T-cell (primary cell): ENCODE measurements around the gene MYPOP. TPM values are rescaled to one million over a fixed set of nuclear protein-coding genes. Genes with fewer than 3 reads are reported as not detected.

Source experiments
- ATAC-seq, 4 experiments: fragments of 200-7000 bp in 3 of 4; fragments of 150-1000 bp in 1 of 4; cut with Tn5 transposase; replicated peaks in 1 of 4; 1 replicate in 3 of 4; 2 replicates in 1 of 4; pipeline ENCODE4 v1.10.0; 2021; ENCODE audit warnings: moderate library complexity in 3 of 4, mild to moderate bottlenecking in 2 of 4, moderate number of reproducible peaks in 1 of 4
- CTCF ChIA-PET, 2 donors: fragments of 300-600 bp; sonication (Branson Sonifier 250); formaldehyde crosslinking; loops; one replicate each; lab custom pipeline; 2022; ENCODE audit warnings: antibody characterized with exemption in 2 of 2; lab: Charles Lee
- POLR2A ChIA-PET, 2 donors: fragments of 300-600 bp; sonication (Branson Sonifier 250); formaldehyde crosslinking; loops; one replicate each; lab custom pipeline; 2022; ENCODE audit warnings: antibody characterized with exemption in 2 of 2; lab: Charles Lee
- DNase-seq, 35 experiments: peaks; one replicate each; pipeline versions ENCODE4 v3.0.0 to v3.0.0-alpha.2; 2013 to 2023
- H3K27ac ChIP-seq: one replicate; pipeline ENCODE4 v1.5.1; 2013; ENCODE audit warnings: low read length
- H3K27me3 ChIP-seq, 2 experiments: replicated peaks in 1 of 2; 1 replicate in 1 of 2; 2 replicates in 1 of 2; pipeline versions ENCODE4 v1.6.1 to v1.7.0; 2013; ENCODE audit warnings: low read length in 1 of 2, mixed read lengths in 1 of 2; ENCODE audit not compliant: control insufficient read depth in 2 of 2, insufficient read depth in 2 of 2; ENCODE audit errors: extremely low read depth in 1 of 2
- H3K36me3 ChIP-seq, 2 donors: 1 replicate in 1 of 2; 2 replicates in 1 of 2; pipeline versions ENCODE4 v1.6.1 to v1.7.0; 2013; ENCODE audit warnings: low read length in 1 of 2; ENCODE audit not compliant: control insufficient read depth in 2 of 2, insufficient read depth in 1 of 2; ENCODE audit errors: extremely low read depth in 1 of 2
- H3K4me1 ChIP-seq, 2 experiments: 1 replicate in 1 of 2; 2 replicates in 1 of 2; pipeline versions ENCODE4 v1.6.1 to v1.7.0; 2013; ENCODE audit warnings: low read length in 2 of 2, mixed read lengths in 1 of 2; ENCODE audit not compliant: insufficient read depth in 2 of 2, control insufficient read depth in 1 of 2; ENCODE audit errors: extremely low read depth in 1 of 2
- H3K4me3 ChIP-seq, 2 donors: 1 replicate in 1 of 2; 2 replicates in 1 of 2; pipeline versions ENCODE4 v1.5.1 to v1.7.0; 2013; ENCODE audit warnings: mild to moderate bottlenecking in 2 of 2, low read length in 1 of 2, moderate library complexity in 1 of 2; ENCODE audit not compliant: control insufficient read depth in 1 of 2; ENCODE audit errors: extremely low read depth in 1 of 2
- H3K9me3 ChIP-seq: 2 replicates; pipeline ENCODE4 v1.7.0; 2013
- H3K27ac Mint-ChIP-seq, 2 donors: one replicate each; pipeline ENCODE4 v1.8.0; 2020 to 2021; ENCODE audit warnings: mild to moderate bottlenecking in 2 of 2, mixed read lengths in 2 of 2
- H3K27me3 Mint-ChIP-seq, 2 donors: one replicate each; pipeline ENCODE4 v1.8.0; 2021 to 2022; ENCODE audit warnings: mixed read lengths in 2 of 2
- H3K36me3 Mint-ChIP-seq: one replicate; pipeline ENCODE4 v1.8.0; 2021; ENCODE audit warnings: mixed read lengths
- H3K4me1 Mint-ChIP-seq, 3 donors: one replicate each; pipeline ENCODE4 v1.8.0; 2020 to 2022; ENCODE audit warnings: mixed read lengths in 3 of 3, mild to moderate bottlenecking in 1 of 3
- H3K4me3 Mint-ChIP-seq, 3 donors: one replicate each; pipeline ENCODE4 v1.8.0; 2020 to 2022; ENCODE audit warnings: mild to moderate bottlenecking in 3 of 3, mixed read lengths in 3 of 3, moderate library complexity in 3 of 3
- H3K9me3 Mint-ChIP-seq, 3 donors: one replicate each; pipeline ENCODE4 v1.8.0; 2020 to 2022; ENCODE audit warnings: mixed read lengths in 3 of 3
- WGBS: methylation state at CpG from one replicate; pipeline ENCODE4 v1.1.5; 2013; ENCODE audit warnings: missing lambda C conversion rate; ENCODE audit not compliant: insufficient coverage; 5-methylcytosine and 5-hydroxymethylcytosine counted together
- total RNA-seq, 35 experiments: library from RNA in 6 of 35; stranded (reverse) in 6 of 35; fragments of 120-200 nt in 1 of 35; gene quantifications; one replicate each; pipeline versions ENCODE4 v1.2.1 to v1.2.4 and lab custom pipeline; 2013 to 2026

The MYPOP gene
- total RNA-seq, 5 donors from 2014 or later (not counting 1 experiment from before 2014, with no cell fraction given), result 7.3 to 17.5 (median 16.9) TPM

- ATAC-seq (no peak), DNase-seq (no peak)
- peaks cover 0 to 10% of the 10 kb centered on the region in 2 experiments for H3K27me3 ChIP-seq
- H3K27ac ChIP-seq, result no peak overlapping the region
- POLR2A ChIA-PET, result no interaction called here
- no peaks in the 10 kb centered on the region for H3K36me3 Mint-ChIP-seq
- H3K9me3 Mint-ChIP-seq, result no peaks in the 10 kb centered on the region
- peaks cover 7 to 10% (median 10%) of the 10 kb centered on the region in 3 donors for H3K4me1 Mint-ChIP-seq
- no peaks in the 10 kb centered on the region for H3K9me3 ChIP-seq
- 30% methylated on average over 2 of the region's 6 CpGs for whole genome bisulfite sequencing
- H3K4me3 Mint-ChIP-seq, result no peak overlapping the region
- H3K4me3 ChIP-seq, result no peak overlapping the region
- CTCF ChIA-PET, result no interaction called here
- H3K4me1 ChIP-seq, result peaks cover 0 to 9% of the 10 kb centered on the region in 2 experiments
- H3K27ac Mint-ChIP-seq, result no peak overlapping the region
- peaks cover 0 to 3% of the 10 kb centered on the region in 2 donors for H3K27me3 Mint-ChIP-seq
- no peaks in the 10 kb centered on the region for H3K36me3 ChIP-seq
These were observed 22.6 kb upstream of the MYPOP start for GRCh38 chr19:45924891-45925447.

GRCh38 chr19:45922281-45922680 lies 19.9 kb upstream of the MYPOP start:
- DNase-seq (no peak), ATAC-seq (no peak)
- Mint-ChIP-seq H3K27me3 (peaks cover 6 to 16% of the 10 kb centered on the region in 2 donors), H3K9me3 (no peaks in the 10 kb centered on the region), H3K4me3 (no peak overlapping the region), H3K27ac (no peak overlapping the region), H3K36me3 (no peaks in the 10 kb centered on the region), H3K4me1 (peaks cover 0 to 2% (median 1%) of the 10 kb centered on the region in 3 donors)
- 71% methylated on average over 8 of the region's 9 CpGs for WGBS
- Histone ChIP-seq H3K9me3 (no peaks in the 10 kb centered on the region), H3K27me3 (peaks cover 2 to 23% of the 10 kb centered on the region in 2 experiments), H3K36me3 (no peaks in the 10 kb centered on the region), H3K4me1 (peaks cover 0 to under 1% of the 10 kb centered on the region in 2 experiments), H3K4me3 (no peak overlapping the region), H3K27ac (no peak overlapping the region)
- CTCF ChIA-PET, result no interaction called here
- POLR2A ChIA-PET, result no interaction called here

- H3K4me1 Mint-ChIP-seq, result no peaks in the 10 kb centered on the region
- no peak for DNase-seq
- H3K4me3 Mint-ChIP-seq, result no peak overlapping the region
- no peaks in the 10 kb centered on the region for H3K36me3 Mint-ChIP-seq
- H3K27me3 Mint-ChIP-seq, result peaks cover 6 to 19% of the 10 kb centered on the region in 2 donors
- 92% methylated on average over 2 of the region's 8 CpGs for WGBS
- no peak overlapping the region for H3K27ac Mint-ChIP-seq
- POLR2A ChIA-PET, result interaction anchor here in 1 of 2 donors (0.7 kb wide), 1 partner anchor 10 kb away, joined by 6 read pairs; no protein-coding TSS in a partner anchor
- CTCF ChIA-PET, result interaction anchor here (0.6 to 0.9 kb wide), 2 partner anchors 17 to 30 kb away, joined by 3 read pairs; no protein-coding TSS in a partner anchor
- no peaks in the 10 kb centered on the region for H3K9me3 ChIP-seq
- no peak overlapping the region for H3K4me3 ChIP-seq
- no peaks in the 10 kb centered on the region for H3K4me1 ChIP-seq
- ATAC-seq, result no peak
- no peaks in the 10 kb centered on the region for H3K36me3 ChIP-seq
- no peak overlapping the region for H3K27ac ChIP-seq
- H3K27me3 ChIP-seq, result peaks cover 5 to 35% of the 10 kb centered on the region in 2 experiments
- no peaks in the 10 kb centered on the region for H3K9me3 Mint-ChIP-seq
These were observed 18.0 kb upstream of the MYPOP start for GRCh38 chr19:45920458-45920857.

GRCh38 chr19:45919678-45920077 lies 17.3 kb upstream of the MYPOP start:
- Histone ChIP-seq H3K4me1 (no peaks in the 10 kb centered on the region), H3K4me3 (no peak overlapping the region), H3K36me3 (no peaks in the 10 kb centered on the region), H3K27ac (no peak overlapping the region), H3K27me3 (peaks cover 7 to 41% of the 10 kb centered on the region in 2 experiments), H3K9me3 (no peaks in the 10 kb centered on the region)
- no peak for ATAC-seq
- no peak overlapping the region for H3K4me3 Mint-ChIP-seq
- CTCF ChIA-PET, result interaction anchor here (0.5 to 0.9 kb wide), 4 partner anchors 17 to 921 kb away, joined by 3 to 4 read pairs (median 3); no protein-coding TSS in a partner anchor
- no peak overlapping the region for H3K27ac Mint-ChIP-seq
- no peaks in the 10 kb centered on the region for H3K9me3 Mint-ChIP-seq
- POLR2A ChIA-PET, result interaction anchor here in 1 of 2 donors (0.7 kb wide), 1 partner anchor 10 kb away, joined by 6 read pairs; no protein-coding TSS in a partner anchor
- no peaks in the 10 kb centered on the region for H3K4me1 Mint-ChIP-seq
- WGBS, result 60% methylated on average over 3 of the region's 7 CpGs
- H3K36me3 Mint-ChIP-seq, result no peaks in the 10 kb centered on the region
- peaks cover 9 to 22% of the 10 kb centered on the region in 2 donors for H3K27me3 Mint-ChIP-seq
- DNase-seq, result no peak

GRCh38 chr19:45918721-45919120 lies 16.3 kb upstream of the MYPOP start:
- Mint-ChIP-seq H3K27ac (no peak overlapping the region), H3K36me3 (no peaks in the 10 kb centered on the region), H3K9me3 (no peaks in the 10 kb centered on the region), H3K4me3 (no peak overlapping the region), H3K4me1 (no peaks in the 10 kb centered on the region), H3K27me3 (peaks cover 10 to 22% of the 10 kb centered on the region in 2 donors)
- CTCF ChIA-PET, result no interaction called here
- no peak for DNase-seq
- ATAC-seq, result no peak
- POLR2A ChIA-PET, result no interaction called here
- H3K9me3 ChIP-seq, result no peaks in the 10 kb centered on the region
- H3K27me3 ChIP-seq, result peaks cover 7 to 50% of the 10 kb centered on the region in 2 experiments
- H3K4me1 ChIP-seq, result no peaks in the 10 kb centered on the region
- no peak overlapping the region for H3K27ac ChIP-seq
- no peak overlapping the region for H3K4me3 ChIP-seq
- 71% methylated on average over 3 of the region's 4 CpGs for WGBS
- H3K36me3 ChIP-seq, result no peaks in the 10 kb centered on the region

- Mint-ChIP-seq H3K36me3 (no peaks in the 10 kb centered on the region), H3K9me3 (no peaks in the 10 kb centered on the region), H3K27ac (no peak overlapping the region), H3K4me1 (no peaks in the 10 kb centered on the region), H3K4me3 (no peak overlapping the region), H3K27me3 (peaks cover 19 to 33% of the 10 kb centered on the region in 2 donors)
- WGBS, result no CpG with 5 or more reads among the region's 4 CpGs
- no peak for DNase-seq
- POLR2A ChIA-PET, result interaction anchor here in 1 of 2 donors (0.6 kb wide), 1 partner anchor 224 kb away, joined by 5 read pairs; no protein-coding TSS in a partner anchor
- peaks cover 7 to 60% of the 10 kb centered on the region in 2 experiments for H3K27me3 ChIP-seq
- no peaks in the 10 kb centered on the region for H3K4me1 ChIP-seq
- H3K9me3 ChIP-seq, result no peaks in the 10 kb centered on the region
- H3K4me3 ChIP-seq, result no peak overlapping the region
- CTCF ChIA-PET, result interaction anchor here in 1 of 2 donors (0.6 kb wide), 1 partner anchor 186 kb away, joined by 3 read pairs; no protein-coding TSS in a partner anchor
- H3K36me3 ChIP-seq, result no peaks in the 10 kb centered on the region
- ATAC-seq, result no peak
- H3K27ac ChIP-seq, result no peak overlapping the region
These were observed 15.1 kb upstream of the MYPOP start for GRCh38 chr19:45917421-45918091.
